Endothelial cell of umbilical vein (primary cell): Measurements from ENCODE around the gene LRP10. TPM values are rescaled to one million over a fixed set of nuclear protein-coding genes. Genes with fewer than 3 reads are reported as not detected.

Experiments
- BruUV-seq: library from RNA; stranded (reverse); fragments of 400-500 nt; replicated peaks from 2 replicates; lab custom pipeline; 2021; lab: Mats Ljungman, UMichigan
- CTCF ChIA-PET: fragments of 300-600, 350-600 bp; sonication (Branson Sonifier 250); formaldehyde crosslinking; loops from one replicate; lab custom pipeline; 2021; ENCODE audit warnings: antibody characterized with exemption, inconsistent platforms; lab: Charles Lee
- POLR2A ChIA-PET: fragments of 300-600, 350-600 bp; sonication (Branson Sonifier 250); formaldehyde crosslinking; loops from one replicate; lab custom pipeline; 2021; ENCODE audit warnings: antibody characterized with exemption, inconsistent platforms; lab: Charles Lee
- DNase-seq: peaks from one replicate; pipeline ENCODE4 v3.0.0-alpha.2; 2011; ENCODE audit warnings: low read depth, low spot score
- FAIRE-seq: peaks from 2 replicates; lab custom pipeline; 2011; peaks lifted over from hg19 to GRCh38; lab: Jason Lieb, UNC
- H2AFZ ChIP-seq: 2 replicates; pipeline ENCODE4 v1.6.0; 2012; ENCODE audit warnings: low read depth, low read length, control low read depth, inconsistent platforms
- H3K27ac ChIP-seq: 2 replicates; pipeline ENCODE4 v1.5.1; 2011; ENCODE audit warnings: low read depth, mild to moderate bottlenecking, control low read depth, low read length, moderate library complexity; ENCODE audit not compliant: insufficient read depth
- H3K27me3 ChIP-seq, 2 experiments: 2 replicates each; pipeline versions ENCODE4 v1.6.0 to v1.6.1; 2011; ENCODE audit warnings: low read length in 2 of 2, mixed read lengths in 1 of 2; ENCODE audit not compliant: control insufficient read depth in 2 of 2, insufficient read depth in 2 of 2
- H3K36me3 ChIP-seq, 2 experiments: 2 replicates in 1 of 2; 3 replicates in 1 of 2; pipeline ENCODE4 v1.5.1; 2011; ENCODE audit warnings: low read length in 2 of 2, mild to moderate bottlenecking in 1 of 2, moderate library complexity in 1 of 2; ENCODE audit not compliant: control insufficient read depth in 2 of 2, insufficient read depth in 2 of 2; ENCODE audit errors: extremely low read depth in 1 of 2
- H3K4me1 ChIP-seq: 3 replicates; pipeline ENCODE4 v1.5.1; 2011; ENCODE audit warnings: mild to moderate bottlenecking, low read length; ENCODE audit not compliant: control insufficient read depth, insufficient read depth; ENCODE audit errors: extremely low read depth
- H3K4me2 ChIP-seq: 2 replicates; pipeline ENCODE4 v1.6.1; 2011; ENCODE audit warnings: low read length, control low read depth, mixed read lengths; ENCODE audit not compliant: insufficient read depth
- H3K4me3 ChIP-seq, 3 experiments: fragments of 200-600 bp in 1 of 3; sonication (generic), shearing (Covaris generic) in 1 of 3; replicated peaks in 1 of 3; 2 replicates each; pipeline ENCODE4 v1.5.1; 2011 to 2016; ENCODE audit warnings: control low read depth in 3 of 3, low read length in 3 of 3, mild to moderate bottlenecking in 2 of 3, inconsistent platforms in 1 of 3, low read depth in 1 of 3, moderate library complexity in 1 of 3; ENCODE audit not compliant: insufficient read depth in 1 of 3
- H3K79me2 ChIP-seq: 2 replicates; pipeline ENCODE4 v1.6.0; 2012; ENCODE audit warnings: low read length, inconsistent platforms; ENCODE audit not compliant: control insufficient read depth, insufficient read depth
- H3K9ac ChIP-seq: replicated peaks from 2 replicates; pipeline ENCODE3; 2011; ENCODE audit warnings: low read length, control low read depth; ENCODE audit not compliant: insufficient read depth; ENCODE audit errors: extremely low read depth
- H3K9me1 ChIP-seq: replicated peaks from 3 replicates; pipeline ENCODE4 v1.6.0; 2011; ENCODE audit warnings: mild to moderate bottlenecking, low read length; ENCODE audit not compliant: control insufficient read depth, insufficient read depth; ENCODE audit errors: extremely low read depth
- H3K9me3 ChIP-seq: replicated peaks from 2 replicates; pipeline ENCODE4 v1.5.1; 2012; ENCODE audit warnings: low read length, inconsistent platforms; ENCODE audit not compliant: control insufficient read depth, insufficient read depth
- H4K20me1 ChIP-seq: replicated peaks from 2 replicates; pipeline ENCODE3; 2011; ENCODE audit warnings: mild to moderate bottlenecking, low read length; ENCODE audit not compliant: control insufficient read depth, insufficient read depth; ENCODE audit errors: extremely low read depth
- CTCF ChIP-seq, 2 donors: IDR thresholded peaks; 1 replicate in 1 of 2; 2 replicates in 1 of 2; pipeline ENCODE4 v1.5.1; 2011; ENCODE audit warnings: low read length in 2 of 2, mild to moderate bottlenecking in 2 of 2, moderate library complexity in 2 of 2, control low read depth in 1 of 2, inconsistent platforms in 1 of 2, low read depth in 1 of 2; ENCODE audit not compliant: insufficient read depth in 1 of 2; ENCODE audit errors: extremely low read depth in 1 of 2
- EZH2 ChIP-seq: IDR thresholded peaks from 2 replicates; pipeline ENCODE4 v1.6.1; 2012; ENCODE audit warnings: borderline replicate concordance, low read depth, mild to moderate bottlenecking, moderate library complexity, low read length, inconsistent platforms; ENCODE audit not compliant: severe bottlenecking
- FOS ChIP-seq: IDR thresholded peaks from 2 replicates; pipeline ENCODE4 v1.6.1; 2011; ENCODE audit warnings: mild to moderate bottlenecking, low read length, moderate library complexity, borderline replicate concordance; ENCODE audit not compliant: insufficient read depth
- GATA2 ChIP-seq: IDR thresholded peaks from 2 replicates; pipeline ENCODE4 v1.7.0; 2011; ENCODE audit warnings: low read depth, mild to moderate bottlenecking, moderate library complexity, mixed read lengths, low read length; ENCODE audit not compliant: insufficient read length, insufficient read depth
- JUN ChIP-seq: IDR thresholded peaks from 2 replicates; pipeline ENCODE4 v1.6.1; 2011; ENCODE audit warnings: borderline replicate concordance, low read depth; ENCODE audit not compliant: insufficient read length, insufficient read depth
- MAX ChIP-seq: IDR thresholded peaks from 2 replicates; pipeline ENCODE4 v1.6.1; 2011; ENCODE audit not compliant: insufficient read depth, insufficient read length
- MYC ChIP-seq: IDR thresholded peaks from one replicate; pipeline ENCODE4 v1.6.1; 2011; ENCODE audit warnings: mild to moderate bottlenecking, low read depth, low read length
- POLR2A ChIP-seq: IDR thresholded peaks from 2 replicates; pipeline ENCODE4 v1.6.1; 2012; ENCODE audit warnings: low read depth, mild to moderate bottlenecking, control low read depth, low read length
- POLR2AphosphoS5 ChIP-seq: IDR thresholded peaks from 2 replicates; pipeline ENCODE4 v1.6.1; 2012; ENCODE audit warnings: low read depth, mild to moderate bottlenecking, control low read depth, low read length, moderate library complexity; ENCODE audit not compliant: insufficient read depth
- dilution Hi-C: fragments of 300-500 bp; cut with MboI; formaldehyde crosslinking; loops from one replicate; pipeline ENCODE4 v1.15.0; 2019; ENCODE audit warnings: low sequenced_read_pairs; ENCODE audit not compliant: extremely low pct_ligation_motif_present
- intact Hi-C: fragments of 100-400 bp; cut with micrococcal nuclease; formaldehyde crosslinking; loops from one replicate; pipeline ENCODE4 v1.10.0; 2022
- polyA plus RNA-seq, 4 experiments: library from polyadenylated mRNA; depleted of rRNA in 3 of 4; stranded (reverse) in 3 of 4; unstranded in 1 of 4; fragments of >200 nt; gene quantifications; 2 replicates each; pipeline versions ENCODE4 v1.2.1 to v1.2.3, GENCODE V29; 2011 to 2012; ENCODE audit warnings: missing spikeins in 1 of 4
- total RNA-seq: library from RNA; stranded (reverse); gene quantifications from 2 replicates; pipeline ENCODE4 v1.2.3, GENCODE V29; 2021

LRP10 gene
- total and polyA plus RNA-seq, 2 donors (not counting 3 experiments of a cell fraction or from before 2014, with no cell fraction given), result 123 to 157 TPM

- POLR2A ChIA-PET, result interaction anchor here (3.0 kb wide), 1 partner anchor 10 kb away, joined by 12 read pairs; the partner anchor contains the start of gene PRMT5
These were observed 48.0 kb downstream of the LRP10 start for GRCh38 chr14:22919601-22919921.

More at GRCh38 chr14:22919601-22919921, 48.0 kb downstream of the LRP10 start:
- Histone ChIP-seq H3K36me3 (peaks cover 2 to 23% of the 10 kb centered on the region in 2 experiments), H3K4me3 (peak overlapping the region in 2 of 3 experiments; percentile 24 to 30), H2AFZ (peak overlapping the region; percentile 63), H4K20me1 (no peaks in the 10 kb centered on the region), H3K4me1 (peaks cover 12% of the 10 kb centered on the region), H3K79me2 (peaks cover 27% of the 10 kb centered on the region), H3K9me1 (no peaks in the 10 kb centered on the region), H3K4me2 (peak overlapping the region; percentile 64), H3K27ac (peak overlapping the region; percentile 21), H3K9ac (peak overlapping the region; percentile 27), H3K9me3 (no peaks in the 10 kb centered on the region), H3K27me3 (no peaks in the 10 kb centered on the region)
- FAIRE-seq, result no peak
- dilution Hi-C loops, result no loop called here
- CTCF ChIA-PET, result interaction anchor here (0.6 to 3.3 kb wide), 7 partner anchors 10 to 1899 kb away, joined by 3 to 21 read pairs (median 4); partner anchors contain the start of gene PRMT5
- TF ChIP-seq JUN (no peak), FOS (no peak), POLR2A (no peak), POLR2AphosphoS5 (no peak), EZH2 (no peak), CTCF (IDR thresholded peaks at IDR 0.05; ENCODE audit: extremely low read depth in 1 of 2, insufficient read depth in 1 of 2, low read depth in 1 of 2, low read length in 2 of 2) (no peak), MYC (no peak), MAX (no peak), GATA2 (no peak)
- BruUV-seq, result TSS peak; percentile 92
- DNase-seq, result no peak
- intact Hi-C loops, result loop anchor here (1.0 to 5.0 kb wide), 3 partner anchors 10 to 362 kb away; partner anchors contain the start of gene PRMT5
